ENCODE measurements around the gene LRRIQ1. TPM values are rescaled to one million over a fixed set of nuclear protein-coding genes. Genes with fewer than 3 reads are reported as not detected.
"Not testable (repeated sequence)": the region's sequence is repeated elsewhere in the genome, so short reads cannot be mapped to it uniquely, and the experiment has no call there.

LRRIQ1 gene
- total RNA-seq, 2 experiments from 2014 or later: not detected

DNA sequence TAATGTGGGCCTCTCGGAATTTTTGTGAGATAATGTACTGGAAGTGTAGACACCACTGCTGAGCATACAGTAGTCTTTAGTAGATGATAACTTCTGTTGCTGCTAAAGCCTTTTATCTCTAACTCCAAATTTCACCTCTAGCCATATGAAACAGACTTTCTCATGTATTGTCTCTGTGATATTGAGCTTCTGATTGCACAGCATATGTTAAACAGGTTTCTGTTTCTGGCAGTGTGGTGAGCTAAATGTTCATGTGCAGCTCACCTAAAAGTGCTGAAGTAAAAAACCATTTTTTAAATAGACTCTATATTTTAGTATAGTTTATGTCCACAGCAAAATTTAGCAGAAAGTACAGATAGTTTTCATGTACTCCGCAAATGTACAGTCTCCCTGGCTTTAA is 154.6 kb downstream of the LRRIQ1 start:
- DNase-seq (no peak), ATAC-seq (no peak)
- intact Hi-C loops (cut with micrococcal nuclease): no loop called here
- TF ChIP-seq, protein P1, sequence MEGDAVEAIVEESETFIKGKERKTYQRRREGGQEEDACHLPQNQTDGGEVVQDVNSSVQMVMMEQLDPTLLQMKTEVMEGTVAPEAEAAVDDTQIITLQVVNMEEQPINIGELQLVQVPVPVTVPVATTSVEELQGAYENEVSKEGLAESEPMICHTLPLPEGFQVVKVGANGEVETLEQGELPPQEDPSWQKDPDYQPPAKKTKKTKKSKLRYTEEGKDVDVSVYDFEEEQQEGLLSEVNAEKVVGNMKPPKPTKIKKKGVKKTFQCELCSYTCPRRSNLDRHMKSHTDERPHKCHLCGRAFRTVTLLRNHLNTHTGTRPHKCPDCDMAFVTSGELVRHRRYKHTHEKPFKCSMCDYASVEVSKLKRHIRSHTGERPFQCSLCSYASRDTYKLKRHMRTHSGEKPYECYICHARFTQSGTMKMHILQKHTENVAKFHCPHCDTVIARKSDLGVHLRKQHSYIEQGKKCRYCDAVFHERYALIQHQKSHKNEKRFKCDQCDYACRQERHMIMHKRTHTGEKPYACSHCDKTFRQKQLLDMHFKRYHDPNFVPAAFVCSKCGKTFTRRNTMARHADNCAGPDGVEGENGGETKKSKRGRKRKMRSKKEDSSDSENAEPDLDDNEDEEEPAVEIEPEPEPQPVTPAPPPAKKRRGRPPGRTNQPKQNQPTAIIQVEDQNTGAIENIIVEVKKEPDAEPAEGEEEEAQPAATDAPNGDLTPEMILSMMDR (IDR thresholded peaks at IDR 0.05): no peak
- POLR2A ChIA-PET: no interaction called here
- H3K4me1 Mint-ChIP-seq (ENCODE audit: low read depth): no peaks in the 10 kb centered on the region
- CTCF ChIA-PET: no interaction called here
- H3K4me3 Mint-ChIP-seq: no peak overlapping the region
- H3K27ac Mint-ChIP-seq: no peak overlapping the region
- H3K36me3 Mint-ChIP-seq (ENCODE audit: low read depth): no peaks in the 10 kb centered on the region
- H3K27me3 Mint-ChIP-seq: no peaks in the 10 kb centered on the region
- no peaks in the 10 kb centered on the region for H3K9me3 Mint-ChIP-seq

DNA sequence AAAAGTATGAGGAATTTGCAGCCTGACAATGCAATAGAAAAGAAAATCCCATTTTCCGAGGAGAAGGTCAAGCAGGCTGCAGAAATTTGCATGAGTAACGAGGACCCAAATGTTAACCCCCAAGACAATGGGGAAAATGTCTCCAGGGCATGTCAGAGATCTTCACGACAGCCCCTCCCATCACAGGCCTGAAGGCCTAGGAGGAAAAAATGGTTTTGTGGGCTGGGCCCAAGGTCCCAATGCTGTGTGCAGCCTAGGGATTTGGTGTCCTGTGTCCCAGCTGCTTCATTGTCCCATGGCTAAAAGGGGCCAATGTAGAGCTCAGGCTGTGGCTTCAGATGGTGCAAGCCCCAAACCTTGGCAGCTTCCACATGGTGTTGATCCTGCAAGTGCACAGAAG is 167.7 kb downstream of the LRRIQ1 start:
- H3K27ac Mint-ChIP-seq; POLR2A ChIA-PET; H3K27me3 Mint-ChIP-seq; CTCF ChIA-PET; H3K4me1 Mint-ChIP-seq (ENCODE audit: low read depth); intact Hi-C loops (cut with micrococcal nuclease); H3K4me3 Mint-ChIP-seq; H3K36me3 Mint-ChIP-seq (ENCODE audit: low read depth); ATAC-seq; DNase-seq: not testable (repeated sequence)
- peaks cover 15% of the 10 kb centered on the region for H3K9me3 Mint-ChIP-seq

DNA sequence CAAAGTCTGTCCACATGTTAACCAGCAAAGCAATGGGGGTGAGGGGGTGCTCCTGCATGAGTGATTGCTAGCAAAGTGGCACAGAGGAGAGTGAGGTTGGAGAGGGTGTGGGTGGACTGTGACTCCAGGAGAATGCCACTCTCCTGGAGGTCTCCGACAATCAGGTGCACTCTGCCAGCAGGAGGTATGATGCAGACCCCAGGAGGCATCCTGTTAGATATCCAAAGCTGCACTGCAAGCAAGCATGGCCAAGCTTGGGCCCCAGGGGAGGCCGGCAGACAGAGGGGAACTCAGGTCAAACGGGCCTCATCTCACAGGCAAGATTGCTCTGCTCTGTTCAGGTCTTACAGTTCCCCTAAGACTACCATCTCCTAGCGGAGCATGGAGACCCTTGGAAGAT is 170.4 kb downstream of the LRRIQ1 start:
- H3K4me1 Mint-ChIP-seq (ENCODE audit: low read depth): no peaks in the 10 kb centered on the region
- DNase-seq (no peak), ATAC-seq (no peak)
- TF ChIP-seq, protein P1 (IDR thresholded peaks at IDR 0.05): no peak
- POLR2A ChIA-PET: no interaction called here
- CTCF ChIA-PET: no interaction called here
- H3K9me3 Mint-ChIP-seq: peaks cover 11% of the 10 kb centered on the region
- intact Hi-C loops (cut with micrococcal nuclease): no loop called here
- H3K36me3 Mint-ChIP-seq (ENCODE audit: low read depth): no peaks in the 10 kb centered on the region
- H3K27me3 Mint-ChIP-seq: no peaks in the 10 kb centered on the region
- H3K4me3 Mint-ChIP-seq: no peak overlapping the region
- H3K27ac Mint-ChIP-seq: no peak overlapping the region

DNA sequence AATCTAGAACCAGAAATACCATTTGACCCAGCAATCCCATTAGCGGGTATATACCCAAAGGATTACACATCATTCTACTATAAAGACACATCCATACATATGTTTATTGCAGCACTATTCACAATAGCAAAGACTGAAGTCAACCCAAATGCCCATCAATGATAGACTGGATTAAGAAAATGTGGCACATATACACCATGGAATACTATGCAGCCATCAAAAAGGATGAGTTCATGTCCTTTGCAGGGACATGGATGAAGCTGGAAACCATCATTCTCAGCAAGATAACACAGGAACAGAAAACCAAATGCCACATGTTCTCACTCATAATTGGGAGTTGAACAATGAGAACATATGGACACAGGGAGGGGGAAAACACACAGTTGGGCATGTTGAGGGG is 188.2 kb downstream of the LRRIQ1 start:
- ATAC-seq; H3K27ac Mint-ChIP-seq; POLR2A ChIA-PET; CTCF ChIA-PET; H3K4me1 Mint-ChIP-seq (ENCODE audit: low read depth); H3K27me3 Mint-ChIP-seq; intact Hi-C loops (cut with micrococcal nuclease); H3K9me3 Mint-ChIP-seq; H3K36me3 Mint-ChIP-seq (ENCODE audit: low read depth); H3K4me3 Mint-ChIP-seq; DNase-seq: not testable (repeated sequence)

DNA sequence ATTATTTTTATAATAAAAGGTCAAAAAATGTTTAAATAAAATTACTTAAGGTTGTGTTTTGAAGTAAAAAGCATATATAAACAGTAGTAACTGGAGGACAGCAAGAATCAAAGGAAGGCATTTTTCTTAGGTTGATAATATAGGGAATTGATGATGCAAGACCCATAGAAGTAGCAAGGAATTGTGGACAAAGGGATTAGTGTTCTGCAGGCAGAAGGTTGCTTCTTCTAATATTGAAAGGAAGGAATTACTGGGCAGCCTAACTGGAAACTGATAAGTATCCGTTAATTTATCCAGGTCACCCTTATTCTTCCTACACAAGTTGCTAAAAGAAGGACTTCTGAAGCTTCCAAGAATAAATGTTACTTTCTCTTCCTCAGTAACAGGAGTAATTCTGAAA is 189.3 kb downstream of the LRRIQ1 start:
- POLR2A ChIA-PET: no interaction called here
- no peaks in the 10 kb centered on the region for H3K27me3 Mint-ChIP-seq
- intact Hi-C loops (cut with micrococcal nuclease): no loop called here
- no peak for DNase-seq
- no peaks in the 10 kb centered on the region for H3K36me3 Mint-ChIP-seq (ENCODE audit: low read depth)
- no peaks in the 10 kb centered on the region for H3K4me1 Mint-ChIP-seq (ENCODE audit: low read depth)
- H3K9me3 Mint-ChIP-seq: peaks cover 7% of the 10 kb centered on the region
- CTCF ChIA-PET: no interaction called here
- no peak for ATAC-seq
- no peak overlapping the region for H3K27ac Mint-ChIP-seq
- TF ChIP-seq, protein P1 (IDR thresholded peaks at IDR 0.05): no peak
- H3K4me3 Mint-ChIP-seq: no peak overlapping the region

DNA sequence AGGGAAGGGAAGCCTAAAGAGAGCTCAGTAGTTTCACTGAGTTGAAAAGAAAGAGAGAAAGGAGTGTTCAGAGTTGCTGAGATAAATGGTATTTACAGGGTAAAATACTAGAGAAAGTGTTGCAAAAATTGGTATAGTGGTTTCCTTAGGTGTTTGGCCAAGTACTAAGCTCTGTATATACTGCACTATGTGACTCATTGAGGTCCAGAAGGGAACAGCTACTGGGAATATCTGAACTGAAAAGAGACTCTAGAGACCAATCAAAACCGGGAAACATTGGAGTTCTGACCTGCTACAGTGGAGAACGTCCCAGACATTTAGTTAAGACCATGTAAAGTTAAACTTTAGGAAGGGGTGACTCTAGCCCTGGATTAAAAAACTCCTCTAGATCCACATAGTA is 201.2 kb downstream of the LRRIQ1 start:
- intact Hi-C loops (cut with micrococcal nuclease): no loop called here
- CTCF ChIA-PET: no interaction called here

More for the DNA sequence above, 201.2 kb downstream of the LRRIQ1 start:
- POLR2A ChIA-PET: no interaction called here
- H3K36me3 Mint-ChIP-seq (ENCODE audit: low read depth): no peaks in the 10 kb centered on the region
- no peaks in the 10 kb centered on the region for H3K27me3 Mint-ChIP-seq
- peaks cover 2% of the 10 kb centered on the region for H3K9me3 Mint-ChIP-seq
- DNase-seq (no peak), ATAC-seq (no peak)
- H3K27ac Mint-ChIP-seq: no peak overlapping the region
- H3K4me1 Mint-ChIP-seq (ENCODE audit: low read depth): no peaks in the 10 kb centered on the region
- H3K4me3 Mint-ChIP-seq: no peak overlapping the region
- TF ChIP-seq, protein P1 (IDR thresholded peaks at IDR 0.05): no peak

Data from activated CD8-positive, alpha-beta T cell treated with anti-CD3 and anti-CD28 coated beads for 36 hours (primary cell).